ENCODE measurements around the gene BBS9.
"Not testable (repeated sequence)": the region's sequence is repeated elsewhere in the genome, so short reads cannot be mapped to it uniquely, and the experiment has no call there.

Gene BBS9

GRCh38 chr7:33449847-33450246 lies 320.5 kb downstream of the BBS9 start:
- no peak for DNase-seq

GRCh38 chr7:33452805-33453502 lies 323.6 kb downstream of the BBS9 start:
- DNase-seq: no peak

GRCh38 chr7:33457039-33457438 lies 327.7 kb downstream of the BBS9 start:
- no peak for DNase-seq

GRCh38 chr7:33458581-33458980 lies 329.2 kb downstream of the BBS9 start:
- DNase-seq: no peak

- no peak for DNase-seq
Measured at GRCh38 chr7:33459340-33459751, 330.0 kb downstream of the BBS9 start.

- no peak for DNase-seq
Measured at GRCh38 chr7:33463131-33463530, 333.8 kb downstream of the BBS9 start.

- DNase-seq: no peak
Measured at GRCh38 chr7:33466203-33466602, 336.8 kb downstream of the BBS9 start.

- DNase-seq: no peak
Measured at GRCh38 chr7:33471636-33472242, 342.4 kb downstream of the BBS9 start.

GRCh38 chr7:33472348-33473025 lies 343.1 kb downstream of the BBS9 start:
- no peak for DNase-seq

GRCh38 chr7:33477719-33478480 lies 348.5 kb downstream of the BBS9 start:
- no peak for DNase-seq

GRCh38 chr7:33484476-33484875 lies 355.1 kb downstream of the BBS9 start:
- not testable (repeated sequence) for DNase-seq

- no peak for DNase-seq
Measured at GRCh38 chr7:33485747-33486493, 356.6 kb downstream of the BBS9 start.

- no peak for DNase-seq
Measured at GRCh38 chr7:33486633-33487032, 357.3 kb downstream of the BBS9 start.

- no peak for DNase-seq
Measured at GRCh38 chr7:33487998-33488682, 358.8 kb downstream of the BBS9 start.

- DNase-seq: no peak
Measured at GRCh38 chr7:33494474-33494873, 365.1 kb downstream of the BBS9 start.

GRCh38 chr7:33495207-33495606 lies 365.8 kb downstream of the BBS9 start:
- DNase-seq: no peak

- DNase-seq: no peak
Measured at GRCh38 chr7:33497051-33497450, 367.7 kb downstream of the BBS9 start.

- DNase-seq: no peak
Measured at GRCh38 chr7:33500703-33501701, 371.6 kb downstream of the BBS9 start.

GRCh38 chr7:33503014-33503413 lies 373.6 kb downstream of the BBS9 start:
- DNase-seq: no peak

GRCh38 chr7:33503736-33504135 lies 374.4 kb downstream of the BBS9 start:
- no peak for DNase-seq

GRCh38 chr7:33504266-33504665 lies 374.9 kb downstream of the BBS9 start:
- no peak for DNase-seq

Measured in activated CD4-positive, CD25-positive, alpha-beta regulatory T cell treated with anti-CD3 and anti-CD28 coated beads, Interleukin-2, amount 50 U/mL, for 72 hours (primary cell).